GM23248 (cell line): ENCODE measurements around the gene CLPX. TPM values are rescaled to one million over a fixed set of nuclear protein-coding genes. Genes with fewer than 3 reads are reported as not detected.
A peak's percentile ranks its signal among the peaks of the same experiment; 100 is the strongest.
"Not testable (repeated sequence)": the region's sequence is repeated elsewhere in the genome, so short reads cannot be mapped to it uniquely, and the experiment has no call there.

Experiments
- DNase-seq: peaks from one replicate; pipeline ENCODE4 v3.0.0-alpha.2; 2015
- H2AFZ ChIP-seq: fragments of 200-600 bp; sonication (generic); 2 replicates; pipeline ENCODE4 v1.6.1; 2016; ENCODE audit warnings: antibody characterized with exemption
- H3F3A ChIP-seq: fragments of 200-600 bp; sonication (generic); 2 replicates; pipeline ENCODE4 v1.6.1; 2016; ENCODE audit warnings: mild to moderate bottlenecking, antibody characterized with exemption, mixed run types; ENCODE audit not compliant: insufficient read depth
- H3K27ac ChIP-seq: fragments of 200-600 bp; sonication (generic); 2 replicates; pipeline ENCODE4 v1.5.1; 2016; ENCODE audit warnings: mild to moderate bottlenecking
- H3K27me3 ChIP-seq: fragments of 200-600 bp; sonication (generic); replicated peaks from 2 replicates; pipeline ENCODE4 v1.6.1; 2016; ENCODE audit warnings: mild to moderate bottlenecking; ENCODE audit not compliant: insufficient read depth
- H3K36me3 ChIP-seq: fragments of 200-600 bp; sonication (generic); 2 replicates; pipeline ENCODE4 v1.6.1; 2016; ENCODE audit warnings: low read depth, mild to moderate bottlenecking
- H3K4me1 ChIP-seq: fragments of 200-600 bp; sonication (generic); 2 replicates; pipeline ENCODE4 v1.6.1; 2016; ENCODE audit warnings: mild to moderate bottlenecking; ENCODE audit not compliant: insufficient read depth
- H3K4me2 ChIP-seq: fragments of 200-600 bp; sonication (generic); one replicate; pipeline ENCODE4 v1.6.1; 2016; ENCODE audit warnings: mild to moderate bottlenecking; ENCODE audit not compliant: unreplicated experiment
- H3K4me3 ChIP-seq: fragments of 200-600 bp; sonication (generic); 2 replicates; pipeline ENCODE4 v1.5.1; 2016; ENCODE audit warnings: mild to moderate bottlenecking
- H3K79me2 ChIP-seq: fragments of 200-600 bp; sonication (generic); 2 replicates; pipeline ENCODE4 v1.6.1; 2016; ENCODE audit warnings: mild to moderate bottlenecking; ENCODE audit not compliant: insufficient read depth
- H3K9ac ChIP-seq: fragments of 200-600 bp; sonication (generic); 2 replicates; pipeline ENCODE4 v1.6.1; 2016; ENCODE audit warnings: mild to moderate bottlenecking
- H3K9me2 ChIP-seq: fragments of 200-600 bp; sonication (generic); 2 replicates; pipeline ENCODE4 v1.6.1; 2016; ENCODE audit warnings: mixed run types, mild to moderate bottlenecking, moderate library complexity; ENCODE audit not compliant: insufficient read depth
- H3K9me3 ChIP-seq: fragments of 200-600 bp; sonication (generic); one replicate; pipeline ENCODE4 v1.6.1; 2017; ENCODE audit warnings: low read depth
- H4K20me1 ChIP-seq: fragments of 200-600 bp; sonication (generic); 2 replicates; pipeline ENCODE4 v1.6.0; 2016; ENCODE audit not compliant: insufficient read depth
- EZH2 ChIP-seq: fragments of 200-600 bp; sonication (generic); IDR thresholded peaks from 2 replicates; pipeline ENCODE4 v1.6.1; 2018; ENCODE audit warnings: antibody characterized with exemption, mild to moderate bottlenecking; ENCODE audit not compliant: insufficient read depth, poor library complexity, severe bottlenecking
- EZH2phosphoT487 ChIP-seq: fragments of 200-600 bp; sonication (generic); IDR thresholded peaks from 2 replicates; pipeline ENCODE4 v1.6.1; 2018; ENCODE audit warnings: antibody characterized with exemption, moderate library complexity, mild to moderate bottlenecking, low read depth; ENCODE audit not compliant: insufficient read depth
- WGBS, 2 experiments: methylation state at CpG; one replicate each; pipeline ENCODE4 v1.1.6; 2015 to 2017; ENCODE audit warnings: low lambda C conversion rate in 2 of 2, low coverage in 1 of 2; ENCODE audit errors: missing lambda C conversion rate in 2 of 2; 5-methylcytosine and 5-hydroxymethylcytosine counted together
- in situ Hi-C: fragments of 300-500 bp; cut with MboI; formaldehyde crosslinking; loops from 2 replicates; pipeline ENCODE4 v1.15.0; 2020
- polyA plus RNA-seq: library from polyadenylated mRNA; unstranded; fragments of >200 nt; fragmentation: Nextera tagmentation; extraction: Ambion mirVana; gene quantifications from 2 replicates; pipeline ENCODE4 v1.2.1, GENCODE V29; 2016
- total RNA-seq: library from RNA; depleted of rRNA; stranded (reverse); fragments of >200 nt; shearing (Covaris generic); gene quantifications from 2 replicates; pipeline ENCODE4 v1.2.3, GENCODE V29; 2014

CLPX gene
- total and polyA plus RNA-seq, 2 experiments from 2014 or later = 22.8 to 33.1 TPM

GRCh38 chr15:65184305-65184867, 756 bp downstream of the CLPX start:
- peaks cover 18% of the 10 kb centered on the region; the same call in 1 of the 2 replicates for H3F3A ChIP-seq
- H3K4me3 ChIP-seq = peak overlapping the region; percentile 84
- H3K27me3 ChIP-seq = no peaks in the 10 kb centered on the region
- no peaks in the 10 kb centered on the region; the same call in 1 of the 2 replicates for H4K20me1 ChIP-seq
- peaks cover 11% of the 10 kb centered on the region for H3K4me1 ChIP-seq
- no peaks in the 10 kb centered on the region for H3K9me3 ChIP-seq
- H3K79me2 ChIP-seq = peaks cover 56% of the 10 kb centered on the region
- H3K36me3 ChIP-seq = peaks cover 13% of the 10 kb centered on the region; the same call in 1 of the 2 replicates
- WGBS, 2 experiments = 1% methylated on average over 33 of the region's 33 CpGs
- peak; percentile 82 for DNase-seq
- H3K9ac ChIP-seq = peak overlapping the region; percentile 90
- H3K27ac ChIP-seq = peak overlapping the region; percentile 78
- peak overlapping the region; percentile 97 for H3K4me2 ChIP-seq
- in situ Hi-C loops = no loop called here
- TF ChIP-seq EZH2phosphoT487 = no peak
- TF ChIP-seq EZH2 = no peak
- no peaks in the 10 kb centered on the region for H3K9me2 ChIP-seq
- peak overlapping the region; percentile 89 for H2AFZ ChIP-seq

- Histone ChIP-seq H3K79me2 (peaks cover 62% of the 10 kb centered on the region), H3K9ac (peak overlapping the region; percentile 90), H3K4me3 (peak overlapping the region; percentile 84), H3K4me1 (peaks cover 14% of the 10 kb centered on the region), H3F3A (peaks cover 18% of the 10 kb centered on the region; the same call in 1 of the 2 replicates), H4K20me1 (no peaks in the 10 kb centered on the region; the same call in 1 of the 2 replicates), H3K9me3 (no peaks in the 10 kb centered on the region), H3K36me3 (peaks cover 18% of the 10 kb centered on the region; the same call in 1 of the 2 replicates), H3K9me2 (no peaks in the 10 kb centered on the region), H3K4me2 (peak overlapping the region; percentile 97), H3K27me3 (no peaks in the 10 kb centered on the region), H3K27ac (peak overlapping the region; percentile 78), H2AFZ (peak overlapping the region; percentile 89)
- WGBS, 2 experiments = 2 to 4% methylated on average over 4 of the region's 4 CpGs
- no peak for DNase-seq
- in situ Hi-C loops = no loop called here
- TF ChIP-seq EZH2 = no peak
- no peak for TF ChIP-seq EZH2phosphoT487
Observed at GRCh38 chr15:65183865-65184159, 1.3 kb downstream of the CLPX start.

GRCh38 chr15:65182538-65182937, 2.6 kb downstream of the CLPX start:
- Histone ChIP-seq H4K20me1 (no peaks in the 10 kb centered on the region; the same call in 1 of the 2 replicates), H3K27ac (0 out of 2 replicates have a peak overlapping the region, but pooled peaks have one; percentile 78), H3K4me1 (peaks cover 20% of the 10 kb centered on the region), H3K4me3 (peak overlapping the region; percentile 84), H3F3A (peaks cover 18% of the 10 kb centered on the region), H3K9ac (no peak overlapping the region), H3K79me2 (peaks cover 75% of the 10 kb centered on the region), H3K9me3 (no peaks in the 10 kb centered on the region), H2AFZ (no peak overlapping the region), H3K9me2 (no peaks in the 10 kb centered on the region), H3K36me3 (peaks cover 28% of the 10 kb centered on the region), H3K4me2 (peak overlapping the region; percentile 97), H3K27me3 (no peaks in the 10 kb centered on the region)
- DNase-seq = no peak
- in situ Hi-C loops = no loop called here
- TF ChIP-seq EZH2 (no peak), EZH2phosphoT487 (no peak)
- 74 to 75% methylated on average over 4 of the region's 4 CpGs for WGBS, 2 experiments

GRCh38 chr15:65181582-65182353, 3.4 kb downstream of the CLPX start:
- H3K9me2 ChIP-seq, H3K9ac ChIP-seq, H3K9me3 ChIP-seq, H2AFZ ChIP-seq, H3K27ac ChIP-seq, in situ Hi-C loops, H3K27me3 ChIP-seq, H3K4me3 ChIP-seq, DNase-seq, H4K20me1 ChIP-seq: not testable (repeated sequence)
- peak overlapping the region; percentile 97 for H3K4me2 ChIP-seq
- H3K36me3 ChIP-seq = peaks cover 36% of the 10 kb centered on the region
- peaks cover 20% of the 10 kb centered on the region for H3K4me1 ChIP-seq
- peaks cover 25% of the 10 kb centered on the region for H3F3A ChIP-seq
- peaks cover 82% of the 10 kb centered on the region for H3K79me2 ChIP-seq
- WGBS, 2 experiments = 90 to 95% methylated on average over 14 to 15 of the region's 15 CpGs
